DMS 273 (cell line): ENCODE measurements around the gene OCRL.

Experiments used
- DNase-seq: peaks from one replicate; lab custom pipeline; 2025; ENCODE audit not compliant: unreplicated experiment; lab: John Stamatoyannopoulos, UW

OCRL gene

DNA sequence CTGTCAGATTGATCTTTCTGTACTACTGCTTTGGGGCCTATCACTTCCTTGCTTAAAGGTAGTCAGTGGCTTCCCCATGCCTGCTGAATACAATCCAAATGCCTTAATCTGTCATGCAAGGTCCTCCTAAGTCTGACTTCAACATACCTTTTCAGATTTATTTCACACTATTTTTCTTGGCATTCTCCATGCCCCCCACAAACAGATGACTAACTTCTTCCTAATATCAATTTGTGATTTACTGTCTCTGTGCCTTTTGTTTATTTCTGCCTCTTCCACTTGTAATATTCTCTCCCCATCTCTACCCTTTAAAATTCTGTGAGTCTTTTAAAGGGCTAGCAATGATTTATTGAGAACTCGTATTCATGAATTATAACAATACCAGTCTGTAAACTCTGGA lies 41.8 kb downstream of the OCRL start:
- DNase-seq: no peak

DNA sequence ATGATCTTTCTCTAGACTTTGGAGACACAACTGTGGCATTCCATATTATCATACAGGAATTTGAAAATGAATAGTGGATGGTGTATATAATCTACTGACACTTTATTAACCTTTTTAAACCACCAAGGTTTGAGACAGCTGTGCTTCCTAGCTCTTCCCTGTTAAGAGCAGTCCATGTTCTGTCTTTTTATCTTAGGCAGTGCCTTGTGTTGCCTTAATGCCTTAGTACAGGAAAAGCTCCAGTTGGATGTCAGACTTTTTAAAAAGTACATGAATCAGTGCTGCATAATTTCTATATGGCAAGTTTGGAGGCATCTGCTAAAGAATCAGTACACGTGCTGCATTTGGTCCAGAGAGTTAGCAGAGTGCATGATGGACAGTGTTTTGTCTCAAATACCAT lies 45.1 kb downstream of the OCRL start:
- DNase-seq: no peak

GRCh38 chrX:129585691-129586090 lies 45.6 kb downstream of the OCRL start:
- DNase-seq: no peak

- no peak for DNase-seq
Measured at GRCh38 chrX:129586446-129586845, 46.4 kb downstream of the OCRL start.

GRCh38 chrX:129590596-129590995 lies 50.5 kb downstream of the OCRL start:
- DNase-seq: no peak

GRCh38 chrX:129593137-129593536 lies 53.1 kb downstream of the OCRL start:
- peak; percentile 26 for DNase-seq

DNA sequence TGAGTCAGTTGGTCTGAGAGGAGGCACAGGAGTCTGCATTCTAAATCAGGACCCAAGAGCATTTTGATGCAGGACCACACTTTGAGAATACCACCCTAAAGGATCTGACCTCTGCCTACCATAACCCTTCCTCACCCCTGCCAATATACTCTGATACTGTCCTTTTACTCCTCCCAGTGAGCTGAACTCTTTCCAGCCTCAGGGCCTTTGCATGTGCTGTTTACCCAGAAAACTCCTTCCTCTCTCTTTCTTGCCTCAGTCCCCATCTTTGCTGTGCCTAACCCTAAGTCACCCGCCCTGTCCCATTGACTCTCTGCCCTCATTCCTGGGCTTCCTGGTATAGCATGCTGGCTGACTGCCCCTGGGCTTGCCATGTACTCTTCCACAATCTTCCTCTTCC lies 54.7 kb downstream of the OCRL start:
- DNase-seq: no peak

DNA sequence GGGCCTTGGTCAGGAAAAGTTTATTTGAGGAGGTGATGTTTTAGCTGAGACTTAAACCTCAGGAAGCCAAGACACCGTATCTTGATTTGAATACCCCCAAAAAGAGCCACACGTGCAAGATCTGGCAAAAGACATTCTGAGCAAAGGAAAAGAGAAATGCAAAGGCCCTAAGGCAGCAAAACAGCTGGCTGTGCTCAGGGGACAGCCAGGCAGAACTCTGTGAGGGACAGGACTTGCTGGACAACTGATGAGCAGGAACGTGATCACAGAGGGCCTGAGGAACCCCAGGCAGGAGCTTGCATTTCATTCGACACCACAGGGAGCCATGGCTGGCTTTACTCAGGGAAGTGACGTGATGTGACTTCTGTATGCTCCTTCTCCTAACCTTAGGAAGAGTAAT lies 56.0 kb downstream of the OCRL start:
- no peak for DNase-seq

DNA sequence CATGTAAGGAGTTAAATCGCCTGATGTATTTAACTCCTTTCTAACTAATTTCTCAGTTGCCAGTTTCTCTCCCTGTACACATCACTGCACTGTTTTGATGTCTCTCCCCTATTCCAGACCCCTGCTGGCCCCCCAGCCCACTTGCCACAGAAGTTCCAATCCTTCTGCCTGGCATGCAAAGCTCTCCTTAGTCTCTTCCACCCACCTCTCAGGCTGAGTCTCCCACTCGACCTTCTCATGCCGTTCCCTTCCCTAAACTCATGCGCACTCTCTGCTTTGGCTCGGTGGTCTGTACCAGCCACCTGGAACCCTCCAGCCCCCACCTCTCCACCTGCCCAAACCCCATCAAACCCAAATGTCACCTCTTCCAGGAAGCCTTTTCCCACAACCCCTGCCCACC lies 57.8 kb downstream of the OCRL start:
- no peak for DNase-seq

DNA sequence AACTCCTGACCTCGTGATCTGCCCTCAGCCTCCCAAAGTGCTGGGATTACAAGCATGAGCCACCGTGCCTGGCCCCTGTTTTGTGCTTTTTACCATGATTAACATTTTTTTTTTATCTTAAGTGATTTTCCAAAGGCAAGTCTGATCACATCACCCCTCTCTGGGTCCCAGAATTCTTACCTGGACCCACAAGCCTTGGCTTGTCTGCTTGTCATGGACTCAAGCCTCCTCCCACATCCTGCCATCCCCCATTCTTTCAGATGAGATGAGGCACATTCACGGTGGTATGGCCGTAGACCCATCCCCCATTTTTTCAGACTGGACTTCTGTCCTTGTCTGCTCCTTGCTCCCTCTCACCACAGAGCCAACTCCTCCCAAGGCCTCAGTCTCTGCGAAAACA lies 59.4 kb downstream of the OCRL start:
- DNase-seq: no peak

DNA sequence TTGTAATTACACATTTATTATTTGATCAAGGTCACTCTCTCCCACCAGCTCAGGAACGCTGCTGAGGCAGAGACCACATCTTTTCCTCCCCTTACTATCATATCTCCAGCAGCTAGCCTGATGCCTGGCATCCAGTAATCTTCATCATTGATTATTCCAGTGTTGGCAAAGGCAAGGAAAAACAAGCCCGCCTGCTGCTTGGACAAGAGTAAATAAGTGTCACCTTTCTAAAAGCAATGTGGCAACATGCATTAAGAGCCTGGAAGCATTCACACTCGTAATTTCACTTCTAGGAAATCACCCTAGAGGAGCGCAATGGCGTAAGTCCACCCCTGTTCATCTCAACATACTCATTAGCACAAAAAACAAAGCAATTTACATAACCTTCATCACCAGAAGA lies 59.9 kb downstream of the OCRL start:
- DNase-seq: no peak

- peak; percentile 58 for DNase-seq
Measured at GRCh38 chrX:129600981-129601424, 60.9 kb downstream of the OCRL start.

DNA sequence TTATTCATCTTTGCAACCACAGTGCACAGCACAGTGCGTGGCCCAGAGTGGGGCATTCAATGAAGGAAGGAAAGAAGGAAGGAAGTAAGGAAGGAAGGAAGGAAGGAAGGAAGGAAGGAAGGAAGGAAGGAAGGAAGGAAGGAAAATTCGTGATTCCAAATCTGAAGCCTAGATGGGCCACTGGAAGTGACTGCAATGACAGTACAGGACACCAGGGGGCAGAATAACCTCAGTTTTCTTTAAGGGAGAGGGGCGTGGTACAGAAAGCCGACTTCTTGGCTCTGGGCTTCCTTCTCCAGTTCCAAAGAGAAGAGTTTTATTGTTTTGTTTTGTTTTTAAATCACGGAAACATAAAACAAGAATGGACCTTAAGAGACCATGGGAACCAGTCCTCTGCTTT lies 66.9 kb downstream of the OCRL start:
- DNase-seq: peak; percentile 86

DNA sequence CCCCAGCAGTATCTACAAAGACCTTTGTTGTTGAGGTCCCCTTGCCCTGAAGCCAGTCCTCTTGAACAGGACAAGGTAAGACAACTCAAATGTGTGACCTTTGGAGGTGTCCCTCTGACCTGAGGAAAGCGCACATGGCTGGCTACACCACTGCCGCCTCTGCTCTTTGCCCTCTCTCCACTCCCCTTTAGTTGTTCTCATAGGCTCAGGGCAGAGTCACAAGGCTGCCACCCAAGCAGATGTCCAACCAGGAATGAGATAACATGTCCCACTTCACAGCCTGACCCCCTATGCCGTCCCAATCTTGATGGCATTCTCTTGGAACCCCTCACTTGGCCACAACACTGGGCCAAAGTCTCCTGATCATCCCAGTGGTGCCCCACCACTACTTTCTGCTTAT lies 68.4 kb downstream of the OCRL start:
- DNase-seq: no peak

DNA sequence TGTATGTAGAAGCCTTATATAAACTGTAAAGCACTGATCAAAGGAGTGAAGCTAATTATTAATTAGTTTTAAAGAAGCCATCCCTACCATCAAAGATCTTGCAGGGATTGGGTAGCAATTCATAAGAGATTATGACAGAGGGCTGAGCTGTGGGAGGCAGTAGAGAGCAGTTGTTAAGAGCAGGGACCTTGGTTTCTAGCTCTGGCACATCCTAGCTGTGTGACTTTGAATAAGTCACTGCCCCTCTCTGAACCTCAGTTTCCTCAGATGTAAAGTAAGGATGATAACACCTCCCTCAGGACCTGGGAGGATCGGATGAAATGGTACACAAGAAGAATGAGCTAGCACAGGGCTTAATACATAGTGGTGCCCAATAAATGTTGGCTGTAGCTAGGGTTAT lies 69.3 kb downstream of the OCRL start:
- DNase-seq: peak; percentile 9

- no peak for DNase-seq
Measured at GRCh38 chrX:129612396-129612795, 72.3 kb downstream of the OCRL start.

GRCh38 chrX:129613596-129613995 lies 73.5 kb downstream of the OCRL start:
- no peak for DNase-seq

DNA sequence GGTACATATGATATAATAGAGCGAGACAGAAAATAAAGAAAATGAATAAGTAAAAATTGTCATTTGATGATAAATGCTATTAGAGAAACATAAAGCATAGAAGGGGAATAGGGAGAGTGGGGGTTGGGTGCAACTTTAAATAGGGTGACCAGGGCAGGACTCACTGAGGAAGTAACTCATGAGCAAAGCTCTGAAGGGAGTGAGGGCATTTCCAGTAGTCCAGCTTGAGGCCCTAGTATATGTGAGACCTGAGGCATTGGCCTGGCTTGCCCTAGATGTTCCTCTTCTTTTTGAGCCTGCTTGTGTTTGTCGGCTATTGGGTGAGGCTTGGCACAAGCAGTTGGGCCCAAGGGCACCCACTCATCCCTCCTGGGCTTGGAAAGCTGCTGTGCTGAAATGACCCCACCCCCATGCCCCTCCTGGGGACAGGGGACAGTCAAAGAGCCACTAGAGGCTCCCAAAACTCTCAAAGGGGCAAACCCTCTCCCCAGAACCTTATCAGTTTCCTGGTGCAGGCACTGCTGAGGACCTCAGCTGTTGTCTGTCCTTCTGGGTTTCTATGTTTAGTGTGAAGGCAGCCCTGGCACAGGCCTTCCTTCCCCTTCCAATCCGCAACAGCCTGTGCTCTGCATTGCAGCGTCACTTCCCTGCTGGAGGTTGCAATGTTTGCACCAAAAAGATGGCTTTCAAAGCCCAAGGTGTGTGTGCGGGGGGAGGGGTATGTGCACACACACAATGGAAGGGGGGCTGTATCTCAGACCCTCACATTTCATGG lies 74.6 kb downstream of the OCRL start:
- no peak for DNase-seq

DNA sequence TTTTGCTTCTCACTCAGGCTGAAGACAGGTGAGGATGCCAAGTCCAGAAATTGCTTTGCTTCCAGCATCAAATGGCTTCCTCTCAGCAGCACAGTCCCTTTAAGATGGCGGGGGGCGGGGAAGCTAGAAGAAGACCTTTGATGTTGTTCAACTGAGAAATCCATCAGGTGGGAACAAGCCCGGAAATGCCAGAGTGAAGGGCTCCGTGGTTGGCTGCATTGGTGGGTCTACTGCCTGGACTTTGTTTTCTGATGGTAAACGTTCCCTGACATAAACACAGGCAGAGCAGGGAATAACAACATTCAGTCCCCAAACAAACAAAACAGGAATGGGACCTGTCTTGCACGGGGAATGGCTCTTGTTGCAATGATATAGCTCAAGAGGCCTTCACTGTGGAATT lies 77.4 kb downstream of the OCRL start:
- no peak for DNase-seq

DNA sequence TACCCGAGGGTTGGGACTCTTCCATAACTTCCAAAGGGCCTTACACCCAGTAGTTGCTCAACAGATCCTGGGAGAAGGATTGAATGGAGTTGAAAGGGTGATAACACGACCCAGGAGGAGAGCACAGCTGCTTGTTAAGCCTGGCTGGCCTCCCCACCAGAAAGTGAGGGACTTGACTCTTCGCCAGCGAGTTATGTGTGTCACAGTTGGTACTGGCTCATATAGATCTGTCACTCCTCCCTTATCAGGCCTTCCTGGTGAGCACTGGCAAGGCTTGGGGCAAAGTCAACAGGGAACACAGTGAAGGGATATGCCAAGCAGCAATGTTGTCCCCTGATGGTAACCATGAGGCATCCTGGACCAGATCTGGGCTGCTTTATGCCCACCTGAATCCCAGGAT lies 78.9 kb downstream of the OCRL start:
- DNase-seq: peak; percentile 25

DNA sequence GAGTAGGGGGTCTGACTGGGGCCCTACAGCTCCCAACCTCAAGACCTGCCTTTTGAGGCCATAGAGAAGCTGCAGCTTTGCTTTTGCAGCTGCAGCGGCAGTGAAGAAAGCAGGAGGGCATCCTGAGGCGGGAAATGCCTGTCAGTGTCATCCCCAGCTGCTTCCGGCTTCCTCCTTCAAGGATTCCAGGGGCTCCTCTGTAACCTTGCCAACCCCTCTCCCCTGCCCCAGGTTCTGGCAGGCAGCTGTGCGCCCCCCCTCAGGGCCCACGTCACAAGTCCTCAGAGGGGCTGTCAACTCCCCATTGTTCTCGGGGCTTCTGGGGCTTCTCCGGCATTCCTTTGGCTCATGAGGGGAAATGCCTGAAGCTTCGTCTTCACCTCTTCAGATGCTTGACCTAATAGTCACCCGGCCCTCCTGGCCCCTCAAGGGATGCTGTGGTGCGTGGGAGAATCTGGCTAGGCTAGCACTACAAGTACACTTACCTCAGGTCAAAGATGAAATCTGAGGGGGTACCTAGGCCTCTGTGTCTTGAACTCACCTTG lies 82.8 kb downstream of the OCRL start:
- no peak for DNase-seq

- peak; percentile 40 for DNase-seq
Measured at GRCh38 chrX:129626026-129626425, 86.0 kb downstream of the OCRL start.

- DNase-seq: no peak
Measured at GRCh38 chrX:129629837-129630236, 89.8 kb downstream of the OCRL start.
